Measurements from ENCODE around the gene PGAP3. TPM values are rescaled to one million over a fixed set of nuclear protein-coding genes. Genes with fewer than 3 reads are reported as not detected.
"Not testable (repeated sequence)": the region's sequence is repeated elsewhere in the genome, so short reads cannot be mapped to it uniquely, and the experiment has no call there.

The PGAP3 gene
- total RNA-seq, 2 experiments from 2014 or later = 18.3 to 23.9 TPM

GRCh38 chr17:39699157-39699817 lies 11.4 kb upstream of the PGAP3 start:
- H3K9me3 Mint-ChIP-seq; H3K27ac Mint-ChIP-seq; H3K36me3 Mint-ChIP-seq; DNase-seq; H3K4me1 Mint-ChIP-seq; ATAC-seq (ENCODE audit: low read depth): not testable (repeated sequence)
- Mint-ChIP-seq H3K4me3 (peak overlapping the region; percentile 61), H3K27me3 (peaks cover 44% of the 10 kb centered on the region)
- POLR2A ChIA-PET = interaction anchor here (1.1 kb wide), 1 partner anchor 11 kb away, joined by 3 read pairs; the partner anchor contains the start of gene PGAP3

DNA sequence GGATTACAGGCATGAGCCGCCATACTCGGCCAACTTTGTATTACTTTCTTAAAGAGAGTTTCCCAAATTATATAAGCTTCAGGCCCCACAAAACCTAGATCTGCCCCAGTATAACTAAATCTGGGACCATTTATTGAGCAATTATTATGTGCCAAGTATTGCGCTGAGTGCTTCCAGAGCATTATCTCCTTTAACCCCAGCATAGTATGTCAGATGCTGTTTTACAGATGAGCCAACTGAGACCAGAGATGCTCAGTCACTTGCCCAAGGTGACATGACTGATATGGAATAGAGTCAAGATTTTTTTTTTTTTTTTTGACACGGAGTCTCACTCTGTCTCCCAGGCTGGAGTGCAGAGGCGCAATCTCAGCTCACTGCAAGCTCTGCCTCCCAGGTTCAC lies 10.1 kb upstream of the PGAP3 start:
- Mint-ChIP-seq H3K27me3 (peaks cover 44% of the 10 kb centered on the region), H3K4me1 (peaks cover 8% of the 10 kb centered on the region), H3K36me3 (peaks cover 6% of the 10 kb centered on the region), H3K4me3 (no peak overlapping the region), H3K27ac (no peak overlapping the region), H3K9me3 (no peaks in the 10 kb centered on the region)
- POLR2A ChIA-PET = no interaction called here
- ATAC-seq (ENCODE audit: low read depth) = no peak
- DNase-seq = no peak

DNA sequence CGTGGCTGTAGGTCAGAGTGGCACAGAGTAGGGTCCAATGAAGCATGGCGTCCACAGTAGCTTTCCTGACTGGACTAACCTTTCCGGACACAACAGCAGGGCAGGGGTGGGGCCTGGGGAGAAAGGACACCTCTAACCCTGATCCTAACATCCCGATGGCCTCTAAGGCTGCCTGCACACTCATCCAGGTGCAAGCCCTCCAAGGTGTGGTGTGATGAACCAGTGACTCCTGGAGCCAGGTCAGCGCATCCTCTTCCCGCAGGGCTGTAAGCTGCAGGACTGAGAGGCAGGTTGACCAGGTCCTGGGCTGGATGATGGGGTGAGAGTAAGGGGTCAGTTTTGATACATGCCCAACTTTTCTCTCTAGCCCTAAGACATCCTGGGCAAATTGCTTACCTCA lies 8.9 kb upstream of the PGAP3 start:
- no peak for DNase-seq
- H3K4me1 Mint-ChIP-seq = peaks cover 8% of the 10 kb centered on the region
- H3K9me3 Mint-ChIP-seq = no peaks in the 10 kb centered on the region
- POLR2A ChIA-PET = interaction anchor here (1.3 kb wide), 1 partner anchor 10 kb away, joined by 3 read pairs; no protein-coding TSS in a partner anchor
- no peak for ATAC-seq (ENCODE audit: low read depth)
- H3K36me3 Mint-ChIP-seq = peaks cover 6% of the 10 kb centered on the region
- H3K27ac Mint-ChIP-seq = no peak overlapping the region
- H3K4me3 Mint-ChIP-seq = no peak overlapping the region
- peaks cover 35% of the 10 kb centered on the region for H3K27me3 Mint-ChIP-seq

GRCh38 chr17:39695089-39695474 lies 7.2 kb upstream of the PGAP3 start:
- peaks cover 6% of the 10 kb centered on the region for H3K36me3 Mint-ChIP-seq
- no peak overlapping the region for H3K27ac Mint-ChIP-seq
- H3K4me1 Mint-ChIP-seq = peaks cover 3% of the 10 kb centered on the region
- H3K9me3 Mint-ChIP-seq = no peaks in the 10 kb centered on the region
- H3K27me3 Mint-ChIP-seq = peaks cover 21% of the 10 kb centered on the region
- no peak for ATAC-seq (ENCODE audit: low read depth)
- DNase-seq = no peak
- H3K4me3 Mint-ChIP-seq = no peak overlapping the region
- POLR2A ChIA-PET = no interaction called here

- no peak for ATAC-seq (ENCODE audit: low read depth)
- Mint-ChIP-seq H3K27me3 (peaks cover 18% of the 10 kb centered on the region), H3K9me3 (no peaks in the 10 kb centered on the region)
These were observed 6.7 kb upstream of the PGAP3 start for GRCh38 chr17:39694593-39694992.

GRCh38 chr17:39688945-39689344 lies 1.1 kb upstream of the PGAP3 start:
- Mint-ChIP-seq H3K27me3 (no peaks in the 10 kb centered on the region), H3K4me3 (peak overlapping the region; percentile 88), H3K4me1 (peaks cover 14% of the 10 kb centered on the region), H3K36me3 (peaks cover 7% of the 10 kb centered on the region), H3K9me3 (no peaks in the 10 kb centered on the region), H3K27ac (peak overlapping the region; percentile 89)
- ATAC-seq (ENCODE audit: low read depth) = no peak
- no peak for DNase-seq
- POLR2A ChIA-PET = interaction anchor here (1.2 to 2.8 kb wide), 3 partner anchors 12 to 41 kb away, joined by 5 to 46 read pairs (median 20); partner anchors contain the start of gene MIEN1

More at GRCh38 chr17:39694593-39694992, 6.7 kb upstream of the PGAP3 start:
- peaks cover under 1% of the 10 kb centered on the region for H3K4me1 Mint-ChIP-seq
- H3K4me3 Mint-ChIP-seq = no peak overlapping the region
- POLR2A ChIA-PET = no interaction called here
- no peak overlapping the region for H3K27ac Mint-ChIP-seq
- DNase-seq = no peak
- peaks cover 4% of the 10 kb centered on the region for H3K36me3 Mint-ChIP-seq

DNA sequence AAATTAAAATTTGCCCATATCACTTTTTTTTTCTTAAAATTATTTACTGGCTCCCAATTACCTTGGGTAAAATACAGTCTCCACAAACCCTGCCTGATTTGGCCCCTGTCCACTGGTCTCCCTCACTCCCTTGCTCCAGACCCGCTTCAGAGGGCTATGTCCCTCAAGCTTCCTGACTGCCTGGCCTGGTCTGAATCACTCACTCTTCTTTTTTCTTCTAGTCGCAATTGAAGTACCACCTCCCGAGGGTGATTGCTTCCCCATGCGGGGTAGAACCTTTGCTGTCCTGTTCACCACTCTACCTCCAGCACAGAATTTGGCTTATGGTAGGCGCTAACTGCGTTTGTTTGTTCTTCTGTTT lies 598 bp upstream of the PGAP3 start:
- no peak for ATAC-seq (ENCODE audit: low read depth)
- no peak for DNase-seq
- Mint-ChIP-seq H3K36me3 (peaks cover 7% of the 10 kb centered on the region), H3K4me3 (peak overlapping the region; percentile 88), H3K27me3 (no peaks in the 10 kb centered on the region), H3K4me1 (peaks cover 14% of the 10 kb centered on the region), H3K9me3 (no peaks in the 10 kb centered on the region), H3K27ac (peak overlapping the region; percentile 89)
- POLR2A ChIA-PET = interaction anchor here (0.5 to 2.8 kb wide), 9 partner anchors 11 to 495 kb away, joined by 3 to 46 read pairs (median 3); partner anchors contain the start of genes ERBB2, MIEN1 and PNMT

- H3K4me1 Mint-ChIP-seq = peaks cover 14% of the 10 kb centered on the region
- H3K27me3 Mint-ChIP-seq = no peaks in the 10 kb centered on the region
- peaks cover 7% of the 10 kb centered on the region for H3K36me3 Mint-ChIP-seq
- POLR2A ChIA-PET = interaction anchor here (0.6 to 2.8 kb wide), 3 partner anchors 10 to 127 kb away, joined by 3 to 46 read pairs (median 8); partner anchors contain the start of gene PNMT
- no peak for DNase-seq
- H3K27ac Mint-ChIP-seq = peak overlapping the region; percentile 50
- H3K4me3 Mint-ChIP-seq = peak overlapping the region; percentile 88
- H3K9me3 Mint-ChIP-seq = no peaks in the 10 kb centered on the region
- no peak for ATAC-seq (ENCODE audit: low read depth)
These were observed 734 bp downstream of the PGAP3 start for GRCh38 chr17:39687101-39687545.

DNA sequence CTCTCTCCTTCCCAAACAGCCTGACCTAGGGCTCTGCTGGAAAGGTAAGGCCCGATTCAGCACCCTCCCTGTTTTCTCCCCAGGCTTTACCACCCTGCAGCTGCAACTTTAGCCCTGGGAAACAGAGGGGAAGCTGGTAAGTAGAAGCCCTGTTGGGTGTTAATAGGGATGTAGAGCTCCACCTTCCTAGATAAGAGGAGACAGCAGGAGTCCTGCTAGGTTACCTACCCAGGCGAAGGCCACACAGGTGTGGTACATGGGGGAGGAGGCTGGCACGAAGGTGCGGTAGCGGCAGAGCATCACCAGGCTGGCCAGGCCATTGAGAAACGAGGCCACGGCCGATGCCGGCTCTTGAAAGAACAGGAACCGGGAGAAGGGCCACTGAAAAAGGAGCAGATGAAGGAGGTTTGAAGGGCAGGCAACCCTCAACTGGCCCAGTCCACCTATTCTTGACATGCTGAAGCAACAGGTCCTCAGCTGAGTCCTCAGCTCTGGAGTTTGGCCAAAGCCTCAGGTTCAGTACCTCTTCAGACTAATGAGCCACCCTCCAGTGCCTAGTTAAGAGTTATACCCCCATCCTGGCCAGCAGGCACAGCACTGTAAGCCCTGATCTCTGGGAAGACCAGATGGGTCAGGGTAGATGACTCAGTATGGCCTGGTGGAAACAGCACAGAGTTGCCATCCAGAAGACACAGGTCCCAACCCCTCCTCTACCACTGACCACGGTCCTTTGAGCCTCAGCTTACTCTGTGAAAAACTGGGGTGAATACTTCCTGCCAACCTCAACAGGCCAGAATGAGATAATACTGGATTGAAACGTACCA lies 3.3 kb downstream of the PGAP3 start:
- no peak for ATAC-seq (ENCODE audit: low read depth)
- DNase-seq = no peak
- Mint-ChIP-seq H3K27me3 (no peaks in the 10 kb centered on the region), H3K4me1 (peaks cover 25% of the 10 kb centered on the region), H3K4me3 (no peak overlapping the region), H3K27ac (no peak overlapping the region), H3K36me3 (peaks cover 7% of the 10 kb centered on the region), H3K9me3 (no peaks in the 10 kb centered on the region)
- POLR2A ChIA-PET = interaction anchor here (0.6 to 1.3 kb wide), 2 partner anchors 16 to 92 kb away, joined by 3 to 4 read pairs; no protein-coding TSS in a partner anchor

GRCh38 chr17:39683295-39683939 lies 4.4 kb downstream of the PGAP3 start:
- H3K36me3 Mint-ChIP-seq = peaks cover 7% of the 10 kb centered on the region
- H3K9me3 Mint-ChIP-seq = no peaks in the 10 kb centered on the region
- DNase-seq (no peak), ATAC-seq (ENCODE audit: low read depth) (no peak)
- H3K27me3 Mint-ChIP-seq = no peaks in the 10 kb centered on the region
- H3K27ac Mint-ChIP-seq = no peak overlapping the region
- no peak overlapping the region for H3K4me3 Mint-ChIP-seq
- POLR2A ChIA-PET = no interaction called here
- H3K4me1 Mint-ChIP-seq = peaks cover 25% of the 10 kb centered on the region

DNA sequence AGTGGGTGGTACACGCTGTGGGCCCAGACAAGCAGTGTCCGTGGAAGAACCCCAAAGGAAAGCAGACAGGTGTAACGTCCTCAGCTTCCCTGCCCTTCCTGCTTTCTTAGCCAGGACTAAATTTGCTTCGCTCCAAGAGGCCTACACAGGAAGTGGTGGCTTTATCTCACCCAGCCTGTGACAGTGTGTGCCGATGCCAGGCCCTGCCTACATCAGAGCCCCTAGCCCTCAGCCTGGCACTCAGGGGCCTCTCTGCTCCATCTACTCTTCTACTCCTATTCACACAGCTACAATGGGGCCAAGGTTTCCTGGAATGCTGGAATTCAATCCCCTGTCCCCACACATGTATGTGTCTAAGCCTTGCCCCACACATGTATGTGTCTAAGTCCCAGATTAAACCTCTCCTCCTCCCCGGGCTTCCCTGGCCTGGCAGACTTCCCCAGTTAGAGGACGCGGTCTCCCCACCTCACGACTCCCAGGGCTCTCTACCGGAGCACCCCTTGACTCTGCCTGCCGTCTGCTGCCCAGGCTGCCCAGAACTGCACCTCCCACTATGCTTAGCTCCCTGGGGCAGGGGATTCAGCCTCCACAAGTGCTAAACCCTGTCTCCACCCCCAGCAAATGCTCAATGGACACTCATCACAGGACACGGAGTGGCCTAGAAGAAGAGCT lies 8.2 kb downstream of the PGAP3 start:
- peak overlapping the region; percentile 60 for H3K4me3 Mint-ChIP-seq

GRCh38 chr17:39678340-39679116 lies 9.3 kb downstream of the PGAP3 start:
- Mint-ChIP-seq H3K27me3 (no peaks in the 10 kb centered on the region), H3K4me3 (no peak overlapping the region), H3K27ac (peak overlapping the region; percentile 94), H3K9me3 (no peaks in the 10 kb centered on the region), H3K4me1 (peaks cover 43% of the 10 kb centered on the region), H3K36me3 (peaks cover 2% of the 10 kb centered on the region)
- ATAC-seq (ENCODE audit: low read depth) (no peak), DNase-seq (no peak)
- POLR2A ChIA-PET = interaction anchor here (1.4 to 6.7 kb wide), 2 partner anchors 10 to 51 kb away, joined by 5 to 46 read pairs; partner anchors contain the start of genes MIEN1 and PGAP3

More for the DNA sequence above, 8.2 kb downstream of the PGAP3 start:
- peak overlapping the region; percentile 94 for H3K27ac Mint-ChIP-seq
- peaks cover 3% of the 10 kb centered on the region for H3K36me3 Mint-ChIP-seq
- no peaks in the 10 kb centered on the region for H3K27me3 Mint-ChIP-seq
- peak; percentile 56 for DNase-seq
- H3K4me1 Mint-ChIP-seq = peaks cover 43% of the 10 kb centered on the region
- peak; percentile 68 for ATAC-seq (ENCODE audit: low read depth)
- POLR2A ChIA-PET = interaction anchor here (0.9 to 6.7 kb wide), 3 partner anchors 9 to 460 kb away, joined by 3 to 46 read pairs (median 5); partner anchors contain the start of genes CASC3, MIEN1 and PGAP3
- H3K9me3 Mint-ChIP-seq = no peaks in the 10 kb centered on the region
